ENCODE results near the gene TRAF3. TPM values are rescaled to one million over a fixed set of nuclear protein-coding genes. Genes with fewer than 3 reads are reported as not detected.
A peak's percentile ranks its signal among the peaks of the same experiment; 100 is the strongest.
"Not testable (repeated sequence)": the region's sequence is repeated elsewhere in the genome, so short reads cannot be mapped to it uniquely, and the experiment has no call there.

The TRAF3 gene
- total RNA-seq, 1 donor from 2014 or later: 10.7 TPM

DNA sequence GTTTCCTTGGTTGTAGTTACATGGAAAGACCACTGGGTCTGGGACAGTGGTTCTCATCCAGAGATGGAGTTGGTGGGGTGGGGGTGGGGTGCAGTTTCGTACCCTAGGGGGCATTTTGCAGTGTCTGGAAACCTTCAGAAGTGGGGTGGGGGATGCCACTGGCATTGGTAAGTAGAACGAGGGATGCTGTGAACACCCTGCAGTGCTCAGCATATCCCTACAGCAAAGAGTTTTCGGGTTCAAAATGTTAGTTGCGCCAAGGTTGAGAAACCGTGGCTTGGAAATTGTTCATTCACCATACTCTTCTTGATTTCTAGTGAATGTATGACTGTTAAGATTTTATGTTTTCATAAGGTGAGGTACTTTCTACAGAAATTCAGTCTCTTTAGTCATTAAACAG lies 28.7 kb downstream of the TRAF3 start:
- DNase-seq (ENCODE audit: low read depth in 2 of 2): no peak

- DNase-seq (ENCODE audit: low read depth in 2 of 2): no peak
Measured at GRCh38 chr14:102806447-102806846, 29.2 kb downstream of the TRAF3 start.

GRCh38 chr14:102807013-102807406 lies 29.8 kb downstream of the TRAF3 start:
- DNase-seq (ENCODE audit: low read depth in 2 of 2): no peak

DNA sequence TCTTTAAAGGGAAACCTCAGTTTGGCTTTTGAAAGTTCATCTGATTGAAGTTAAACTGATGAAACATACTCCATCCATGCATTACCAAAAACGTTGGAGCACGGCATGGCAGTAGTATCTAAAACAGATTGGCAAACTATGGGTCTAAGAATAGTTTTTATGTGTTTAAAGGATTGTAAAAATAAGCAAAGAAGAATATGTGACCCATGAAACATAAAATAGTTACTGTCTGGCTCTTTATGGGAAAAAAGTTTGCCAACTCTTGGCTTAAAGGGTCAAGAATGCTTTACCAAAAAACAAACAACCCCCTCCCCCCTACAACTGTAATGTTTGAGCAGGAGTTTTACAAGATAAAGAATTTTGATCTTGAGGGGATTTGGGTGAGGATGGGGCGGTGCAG lies 32.6 kb downstream of the TRAF3 start:
- no peak for DNase-seq (ENCODE audit: low read depth in 2 of 2)

GRCh38 chr14:102810523-102810922 lies 33.3 kb downstream of the TRAF3 start:
- no peak for DNase-seq (ENCODE audit: low read depth in 2 of 2)

DNA sequence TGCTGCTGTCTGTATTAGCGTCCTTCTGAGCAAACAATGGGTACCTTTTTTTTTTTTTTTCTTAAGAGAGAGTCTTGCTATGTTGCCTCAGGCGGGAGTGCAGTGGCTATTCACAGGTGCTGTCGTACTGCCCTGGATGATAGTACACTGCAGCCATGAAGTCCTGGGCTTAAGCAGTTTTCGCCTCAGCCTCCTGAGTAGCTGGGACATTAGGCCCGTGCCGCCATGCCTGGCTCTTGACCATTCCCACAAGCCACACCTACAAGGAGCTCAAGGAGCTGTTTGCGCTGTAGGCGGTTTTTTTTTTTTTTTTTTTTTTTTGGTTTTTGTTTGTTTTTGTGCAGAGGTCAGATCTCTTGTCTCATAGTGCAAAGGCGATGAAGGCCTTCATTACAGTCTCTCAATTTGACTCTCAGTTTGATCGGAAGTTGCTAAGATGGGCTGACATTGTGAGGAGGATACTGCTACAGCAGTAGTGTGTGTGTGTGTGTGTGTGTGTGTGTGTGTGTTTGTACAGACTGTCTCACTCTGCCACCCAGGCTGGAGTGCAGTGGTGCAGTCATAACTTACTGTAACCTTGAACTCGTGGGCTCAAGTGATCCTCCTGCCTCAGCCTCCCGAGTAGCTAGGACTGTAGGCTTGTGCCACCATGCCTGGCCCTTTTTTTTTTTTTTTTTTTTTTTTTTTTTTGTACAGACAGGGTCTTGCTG lies 34.2 kb downstream of the TRAF3 start:
- no peak for DNase-seq (ENCODE audit: low read depth in 2 of 2)

GRCh38 chr14:102811971-102812370 lies 34.7 kb downstream of the TRAF3 start:
- DNase-seq (ENCODE audit: low read depth in 2 of 2): peak; percentile 18 to 56

- no peak for DNase-seq (ENCODE audit: low read depth in 2 of 2)
Measured at GRCh38 chr14:102813691-102814090, 36.4 kb downstream of the TRAF3 start.

DNA sequence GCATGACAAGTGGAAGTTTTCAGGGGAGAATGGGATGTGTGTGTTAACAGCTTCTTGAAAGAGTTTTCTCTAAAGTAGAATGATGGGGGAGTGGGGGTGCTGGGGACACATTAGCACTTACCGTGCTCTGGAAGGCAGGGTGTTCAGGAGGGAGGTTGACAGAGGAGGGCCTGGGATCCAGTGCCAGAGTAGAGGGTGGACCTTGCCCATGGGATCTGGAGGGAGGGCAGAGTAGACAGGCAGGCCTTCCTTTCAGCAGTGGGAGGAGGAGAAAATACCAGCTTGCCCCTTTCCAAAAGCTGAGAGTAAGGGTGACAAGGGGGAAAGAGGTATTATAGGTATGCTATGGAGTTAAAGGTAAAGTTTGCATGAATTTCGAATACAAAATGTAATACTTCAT lies 40.1 kb downstream of the TRAF3 start:
- DNase-seq (ENCODE audit: low read depth in 2 of 2): no peak

GRCh38 chr14:102817942-102818940 lies 41.0 kb downstream of the TRAF3 start:
- DNase-seq (ENCODE audit: low read depth in 2 of 2): no peak

GRCh38 chr14:102819176-102819628 lies 42.0 kb downstream of the TRAF3 start:
- no peak for DNase-seq (ENCODE audit: low read depth in 2 of 2)

GRCh38 chr14:102819747-102820330 lies 42.6 kb downstream of the TRAF3 start:
- DNase-seq (ENCODE audit: low read depth in 2 of 2): peak in 1 of 2 donors; percentile 19

DNA sequence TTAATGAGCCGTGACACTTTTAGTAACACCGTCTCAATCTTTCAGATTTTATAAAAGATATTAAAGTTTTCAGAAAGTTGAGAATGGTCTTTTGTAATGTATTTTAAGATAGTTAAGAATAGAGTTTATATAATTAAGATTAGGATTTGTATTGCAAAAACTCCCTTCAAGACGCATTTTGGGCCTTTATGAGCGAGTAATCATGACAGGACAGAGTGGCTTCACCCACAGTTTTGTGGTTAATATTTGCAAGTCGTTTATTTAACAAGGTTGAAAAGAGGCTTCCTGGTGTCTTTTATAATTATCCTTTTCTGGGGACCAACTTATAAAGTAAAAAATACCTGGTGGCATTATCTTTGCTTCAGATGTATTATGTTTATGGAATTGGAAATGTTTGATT lies 44.0 kb downstream of the TRAF3 start:
- DNase-seq (ENCODE audit: low read depth in 2 of 2): no peak

DNA sequence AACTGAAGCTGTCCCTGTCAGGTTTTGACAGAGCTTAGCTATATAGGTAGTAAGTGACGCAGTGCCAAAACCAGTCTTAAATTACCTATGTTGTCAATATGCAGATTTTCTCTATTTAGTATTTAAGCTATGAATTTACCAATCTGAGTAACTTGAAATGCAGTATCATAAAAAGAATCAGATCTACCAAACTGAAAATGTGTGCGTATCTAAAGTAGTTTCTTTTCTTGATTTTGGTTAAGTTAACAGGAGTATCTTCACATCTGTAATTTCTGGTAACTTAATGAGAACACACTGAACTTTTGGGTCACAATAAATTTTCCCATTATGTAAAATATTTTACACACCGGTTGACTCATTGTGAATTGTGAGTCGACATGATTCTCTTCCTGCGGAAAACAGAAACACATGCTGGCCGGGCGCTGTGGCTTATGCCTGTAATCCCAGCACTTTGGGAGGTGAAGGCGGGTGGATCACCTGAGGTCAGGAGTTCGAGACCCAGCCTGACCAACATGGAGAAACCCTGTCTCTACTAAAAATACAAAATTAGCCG lies 45.1 kb downstream of the TRAF3 start:
- peak; percentile 38 to 67 for DNase-seq (ENCODE audit: low read depth in 2 of 2)

- DNase-seq (ENCODE audit: low read depth in 2 of 2): not testable (repeated sequence)
Measured at GRCh38 chr14:102822887-102823286, 45.6 kb downstream of the TRAF3 start.

- DNase-seq (ENCODE audit: low read depth in 2 of 2): no peak
Measured at GRCh38 chr14:102823546-102823945, 46.3 kb downstream of the TRAF3 start.

- peak in 1 of 2 donors; percentile 57 for DNase-seq (ENCODE audit: low read depth in 2 of 2)
Measured at GRCh38 chr14:102824832-102825231, 47.6 kb downstream of the TRAF3 start.

GRCh38 chr14:102825307-102826095 lies 48.3 kb downstream of the TRAF3 start:
- DNase-seq (ENCODE audit: low read depth in 2 of 2): no peak

DNA sequence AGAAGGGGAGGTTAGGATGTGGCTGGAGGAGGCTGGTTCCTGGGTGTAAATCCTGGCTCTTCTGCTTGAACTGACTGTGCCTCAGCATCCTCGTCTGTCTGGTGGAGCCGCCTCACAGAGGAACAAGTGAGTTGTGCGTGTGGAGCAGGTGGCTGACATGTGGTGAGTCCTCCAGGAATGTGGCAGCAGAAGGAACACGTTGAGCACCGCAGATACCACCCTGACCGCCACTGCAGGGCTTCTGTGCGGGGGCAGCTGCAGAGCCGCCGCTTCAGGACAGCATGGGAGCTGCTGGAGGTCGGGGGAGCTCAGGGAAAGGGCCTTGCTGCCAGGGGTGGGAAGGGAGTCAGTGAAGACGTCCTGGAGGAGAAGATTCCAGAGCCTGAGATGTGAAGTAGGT lies 48.9 kb downstream of the TRAF3 start:
- no peak for DNase-seq (ENCODE audit: low read depth in 2 of 2)

- no peak for DNase-seq (ENCODE audit: low read depth in 2 of 2)
Measured at GRCh38 chr14:102826751-102827675, 49.8 kb downstream of the TRAF3 start.

Data from lung microvascular endothelial cell (primary cell).